Effector CD4-positive, alpha-beta T cell (primary cell): ENCODE data around the gene P3H1.
"Not testable (repeated sequence)": the region's sequence is repeated elsewhere in the genome, so short reads cannot be mapped to it uniquely, and the experiment has no call there.

ENCODE experiments used
- DNase-seq: peaks from one replicate; pipeline ENCODE4 v3.0.0-alpha.2; 2020
- total RNA-seq: gene quantifications from one replicate; lab custom pipeline; 2026; lab: John Stamatoyannopoulos, UW

Gene P3H1
- total RNA-seq: 26.6 reads per million, percentile 53 among the genes with 10 or more reads in this experiment

GRCh38 chr1:42766741-42767509, at the start of gene P3H1, which contains the start of gene C1orf50:
TSS of gene P3H1 (minus strand) at chr1:42767028. CDS start at chr1:42766971, 57 bp downstream.
TSS of gene C1orf50 (plus strand) at chr1:42767249. CDS start at chr1:42767312, 63 bp downstream.
- peak; percentile 99 for DNase-seq

GRCh38 chr1:42815941-42816584, 49.2 kb upstream of the P3H1 start:
- no peak for DNase-seq

GRCh38 chr1:42814815-42815214, 48.0 kb upstream of the P3H1 start:
- DNase-seq: not testable (repeated sequence)

GRCh38 chr1:42807056-42807668, 40.3 kb upstream of the P3H1 start:
- no peak for DNase-seq

- DNase-seq: no peak
These were observed 39.8 kb upstream of the P3H1 start for GRCh38 chr1:42806593-42806992.

- DNase-seq: no peak
These were observed 39.3 kb upstream of the P3H1 start for GRCh38 chr1:42806171-42806570.

GRCh38 chr1:42801832-42802473, 35.1 kb upstream of the P3H1 start:
- no peak for DNase-seq

GRCh38 chr1:42797979-42798378, 31.2 kb upstream of the P3H1 start:
- DNase-seq: no peak

GRCh38 chr1:42797414-42797813, 30.6 kb upstream of the P3H1 start:
- DNase-seq: no peak

- DNase-seq: no peak
These were observed 27.0 kb upstream of the P3H1 start for GRCh38 chr1:42793824-42794223.

- DNase-seq: no peak
These were observed 21.2 kb upstream of the P3H1 start for GRCh38 chr1:42788021-42788420.

- DNase-seq: no peak
These were observed 19.3 kb upstream of the P3H1 start for GRCh38 chr1:42786097-42786496.

- DNase-seq: peak; percentile 14
These were observed 18.3 kb upstream of the P3H1 start, which contains the start of gene TMEM269 for GRCh38 chr1:42784946-42785693. TSS of gene TMEM269 (plus strand) at chr1:42784991. CDS start at chr1:42789894, 4,903 bp downstream.

- DNase-seq: no peak
These were observed 17.7 kb upstream of the P3H1 start for GRCh38 chr1:42784547-42784945.

- no peak for DNase-seq
These were observed 16.3 kb upstream of the P3H1 start for GRCh38 chr1:42783092-42783491.

GRCh38 chr1:42780176-42780575, 13.3 kb upstream of the P3H1 start:
- DNase-seq: no peak

- DNase-seq: no peak
These were observed 12.9 kb upstream of the P3H1 start for GRCh38 chr1:42779725-42780124.

GRCh38 chr1:42777852-42778251, 11.0 kb upstream of the P3H1 start:
- DNase-seq: peak; percentile 15

- DNase-seq: no peak
These were observed 9.7 kb upstream of the P3H1 start for GRCh38 chr1:42776502-42776901.

GRCh38 chr1:42774928-42775526, 8.2 kb upstream of the P3H1 start:
- DNase-seq: no peak

GRCh38 chr1:42773420-42773819, 6.6 kb upstream of the P3H1 start:
- DNase-seq: no peak

- DNase-seq: no peak
These were observed 3.0 kb upstream of the P3H1 start for GRCh38 chr1:42769811-42770210.
